CD4-positive, alpha-beta T cell treated with Interleukin-4 for 4 hours (primary cell): Measurements from ENCODE around the gene DHRS9.

Experiments used
- DNase-seq: peaks from one replicate; pipeline ENCODE4 v3.0.0-alpha.2; 2020

Gene DHRS9

DNA sequence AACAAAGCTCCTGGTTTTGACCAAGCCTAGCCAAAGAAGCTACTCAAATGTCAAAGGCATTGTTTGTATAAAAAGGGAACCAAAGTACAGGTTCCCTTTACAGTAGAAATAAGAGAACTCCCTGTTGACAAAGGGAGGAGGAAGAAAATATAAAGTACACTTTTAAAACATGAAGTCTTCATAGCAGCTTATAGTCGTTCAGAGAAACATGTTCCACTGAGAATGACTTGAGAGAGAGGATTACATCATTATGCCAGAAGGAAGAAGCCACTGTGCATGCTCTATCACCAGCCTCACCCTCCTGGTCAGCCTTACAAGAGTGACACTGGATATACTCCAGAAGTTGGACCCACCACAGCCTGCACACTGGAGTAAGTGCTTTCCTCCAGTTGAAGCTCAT lies 2.5 kb upstream of the DHRS9 start:
- no peak for DNase-seq

DNA sequence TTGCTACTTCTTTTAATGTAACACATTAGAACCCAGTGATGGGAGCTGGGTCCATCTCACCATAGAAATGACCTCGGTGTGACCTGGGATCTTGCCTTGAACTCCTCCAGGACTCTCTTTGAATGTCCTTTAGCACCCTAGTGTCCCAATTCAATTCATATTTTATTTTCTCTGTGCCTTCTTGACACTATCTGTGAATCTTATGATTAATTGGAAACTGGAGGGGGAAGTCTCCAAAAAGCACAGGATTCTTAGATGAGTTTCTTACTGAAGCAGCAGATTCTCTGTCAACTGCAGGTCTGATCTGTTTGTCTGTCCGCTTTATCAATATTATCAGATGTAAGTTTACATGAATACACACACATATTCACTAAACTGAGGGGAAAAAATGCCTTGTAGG lies 470 bp downstream of the DHRS9 start:
- no peak for DNase-seq

DNA sequence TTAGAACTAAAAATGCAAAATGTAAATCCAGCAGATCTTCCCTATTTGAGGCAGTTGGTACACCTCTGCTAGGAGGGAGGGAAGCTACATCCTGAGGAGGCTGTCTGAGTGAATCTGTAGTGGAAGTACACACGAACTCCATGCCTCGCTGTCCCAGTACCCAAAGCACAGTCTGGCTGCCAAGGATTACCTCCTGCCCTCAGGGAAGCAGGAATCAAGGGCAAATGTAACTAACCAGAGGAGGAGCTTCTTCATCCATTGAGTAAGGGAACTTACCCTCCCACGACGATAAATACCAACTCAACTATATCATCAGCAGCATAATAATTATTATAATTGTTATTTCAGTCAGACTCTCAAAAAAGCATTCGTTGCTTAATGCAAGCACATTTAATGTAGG lies 2.1 kb downstream of the DHRS9 start:
- DNase-seq, result no peak

DNA sequence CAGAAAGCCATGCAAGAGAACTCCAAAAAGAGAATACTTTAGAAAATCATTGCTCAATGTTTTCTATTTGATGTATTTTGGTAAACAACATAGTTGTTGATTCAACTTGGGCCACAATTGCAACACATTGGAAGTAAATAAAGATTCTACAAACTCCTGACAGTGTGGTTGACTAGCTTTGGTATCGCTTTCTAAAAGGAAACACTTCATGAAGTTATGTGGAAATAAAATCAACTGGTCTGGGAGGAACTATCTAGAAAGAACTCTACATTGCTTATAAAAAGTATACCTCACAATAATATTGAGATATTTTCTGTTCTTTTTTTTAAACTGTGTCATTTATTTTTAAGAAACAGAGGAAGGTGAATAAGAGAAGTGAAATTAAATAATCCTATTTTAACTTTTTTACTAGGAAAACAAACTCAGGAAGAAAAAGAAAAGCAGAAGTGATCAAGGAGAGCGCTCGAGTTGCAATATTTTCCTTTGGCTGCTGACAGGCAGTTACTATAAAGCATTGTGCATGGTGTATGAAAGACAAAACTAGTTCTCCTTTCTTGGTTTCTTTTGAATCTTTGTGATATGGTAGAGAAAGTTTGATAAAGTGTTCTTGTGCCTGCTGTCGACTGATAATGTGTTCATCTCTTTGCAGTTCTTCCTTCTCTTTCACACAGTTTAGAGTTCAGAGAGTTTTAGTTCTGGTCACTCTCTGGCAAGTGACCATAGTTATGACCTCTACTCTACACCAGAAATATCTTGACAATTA lies 3.0 kb downstream of the DHRS9 start:
- DNase-seq, result no peak

DNA sequence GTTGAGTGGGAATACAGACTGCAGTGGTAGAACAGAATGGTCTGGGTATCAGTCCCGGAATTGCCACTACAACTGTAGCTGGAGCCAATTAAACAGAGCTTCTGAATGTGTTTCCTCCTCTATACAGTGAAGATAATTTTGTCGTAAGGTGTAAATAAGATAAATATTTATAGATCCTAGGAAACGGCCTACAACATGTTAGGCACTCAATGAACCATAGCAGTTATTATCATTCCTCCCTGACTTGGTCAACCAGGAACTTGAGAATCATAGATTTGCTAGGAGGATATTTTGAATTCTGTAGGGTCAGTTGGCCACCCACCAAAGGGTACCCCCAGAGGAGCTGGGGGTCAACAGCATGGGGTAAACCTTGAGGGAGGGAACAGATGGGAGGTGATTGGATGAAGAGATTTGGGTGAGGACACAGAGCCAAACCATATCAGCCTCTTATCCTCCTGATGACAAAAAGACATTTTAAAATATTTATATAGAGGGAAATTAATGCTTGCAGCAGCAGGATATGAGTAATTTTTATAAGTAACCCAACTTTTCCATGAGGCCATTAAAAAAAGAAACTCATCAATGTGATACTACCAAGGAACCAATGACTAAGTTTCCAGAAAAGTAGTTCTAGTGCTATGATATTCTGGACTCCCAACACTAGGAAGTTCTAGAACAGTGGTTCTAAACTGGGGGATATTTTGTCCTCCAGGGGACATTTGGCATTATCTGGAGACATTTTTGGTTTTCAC lies 4.0 kb downstream of the DHRS9 start:
- DNase-seq, result no peak

DNA sequence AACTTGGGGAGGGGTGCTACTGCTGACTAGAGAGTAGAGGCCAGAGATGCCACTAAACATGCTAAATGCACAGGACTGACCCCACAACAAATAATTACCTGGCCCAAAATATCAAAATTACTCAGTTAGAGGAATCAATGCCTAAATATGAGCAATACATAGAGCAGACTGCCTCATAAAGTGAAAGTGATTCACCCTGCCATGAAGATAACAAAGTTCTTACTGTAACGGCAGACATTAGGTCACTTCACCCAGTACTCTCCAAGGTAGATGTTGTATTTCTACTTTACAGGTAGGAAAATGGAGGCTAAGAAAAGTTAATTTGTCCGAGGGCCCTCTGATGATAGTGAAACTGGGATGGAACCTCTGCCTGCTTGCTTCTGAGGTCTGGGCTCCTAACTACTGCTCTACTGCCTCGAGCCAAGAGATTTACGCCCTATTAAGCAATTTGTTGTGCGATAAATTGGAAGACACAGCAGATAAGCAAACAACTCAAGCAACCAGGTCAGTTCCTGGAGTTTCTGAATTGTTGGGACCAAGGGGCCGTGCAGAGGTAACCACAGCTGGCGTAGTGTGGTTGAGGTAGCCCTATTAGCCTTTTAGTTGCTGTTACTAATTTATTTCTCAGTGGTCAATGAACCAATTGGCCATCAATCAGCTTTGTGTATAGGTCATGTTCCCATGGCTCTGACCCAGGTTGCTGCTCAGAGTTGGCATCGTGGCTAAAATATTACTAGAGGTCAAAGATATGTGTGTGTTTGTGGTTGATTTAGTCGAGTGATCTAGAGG lies 4.8 kb downstream of the DHRS9 start:
- DNase-seq, result no peak

DNA sequence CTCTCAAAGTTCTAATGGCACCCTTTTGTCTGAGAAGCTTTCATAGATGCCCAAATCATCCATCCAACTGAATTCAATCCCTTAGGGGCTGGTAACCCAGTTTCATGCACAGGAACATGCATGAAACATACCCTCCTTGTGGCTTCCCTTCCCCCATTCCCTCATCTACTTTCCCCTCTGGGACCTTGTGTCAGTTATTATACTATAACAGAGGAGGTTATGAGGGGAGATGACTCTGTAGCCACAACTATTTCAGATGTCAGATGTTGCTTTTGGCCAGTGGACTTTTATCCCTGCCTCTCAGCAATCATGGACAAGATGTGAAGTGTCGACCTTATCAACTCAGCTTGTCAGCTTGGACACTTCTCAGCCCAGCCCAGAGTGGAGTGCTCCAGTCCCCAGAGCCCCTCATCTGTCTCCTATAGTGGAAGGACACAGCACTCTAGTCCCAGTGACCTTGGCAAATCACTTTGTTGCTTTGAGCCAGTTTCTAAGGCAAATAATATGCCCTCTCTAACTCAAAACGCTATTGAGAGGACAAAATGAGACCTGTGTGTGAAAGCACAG lies 8.4 kb downstream of the DHRS9 start:
- no peak for DNase-seq

DNA sequence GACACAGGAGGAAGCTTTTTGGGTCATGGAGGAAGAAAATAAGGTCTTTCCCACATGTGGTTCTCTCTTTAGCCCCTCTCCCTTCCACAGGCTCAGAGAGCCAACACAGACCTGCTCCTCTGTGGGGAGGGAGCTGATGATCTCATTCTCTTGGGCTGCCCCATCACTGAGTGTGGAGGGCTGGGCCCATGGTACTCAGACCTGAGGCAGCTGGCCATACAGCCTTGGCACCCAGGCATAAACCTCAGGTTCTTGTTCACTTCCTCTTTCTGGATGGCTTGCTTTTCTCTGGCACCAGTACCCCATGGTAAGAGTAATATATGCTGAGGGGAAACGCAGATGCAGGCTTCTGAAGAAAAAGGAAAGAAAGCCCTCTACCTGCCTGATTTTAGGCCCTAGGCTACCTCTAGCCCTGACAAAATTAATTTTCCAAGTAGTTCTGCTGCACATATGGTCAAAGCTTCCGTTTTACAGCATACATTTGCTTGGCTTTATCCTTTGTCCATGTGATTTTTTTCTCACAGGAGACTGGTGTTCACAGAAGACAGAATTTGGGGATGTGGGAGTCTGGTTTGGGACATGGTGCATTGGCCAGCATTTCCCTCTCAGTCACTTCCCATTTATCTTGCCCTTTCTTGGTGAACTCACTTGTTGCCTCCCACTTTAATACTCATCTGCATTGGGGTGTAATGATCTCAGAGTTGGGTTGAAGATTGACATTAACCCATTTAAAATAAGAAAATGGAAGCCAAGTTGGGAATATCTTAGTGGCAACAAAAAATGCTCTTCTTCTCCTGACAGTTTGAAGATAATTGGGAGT lies 11.1 kb downstream of the DHRS9 start:
- DNase-seq, result peak; percentile 8

DNA sequence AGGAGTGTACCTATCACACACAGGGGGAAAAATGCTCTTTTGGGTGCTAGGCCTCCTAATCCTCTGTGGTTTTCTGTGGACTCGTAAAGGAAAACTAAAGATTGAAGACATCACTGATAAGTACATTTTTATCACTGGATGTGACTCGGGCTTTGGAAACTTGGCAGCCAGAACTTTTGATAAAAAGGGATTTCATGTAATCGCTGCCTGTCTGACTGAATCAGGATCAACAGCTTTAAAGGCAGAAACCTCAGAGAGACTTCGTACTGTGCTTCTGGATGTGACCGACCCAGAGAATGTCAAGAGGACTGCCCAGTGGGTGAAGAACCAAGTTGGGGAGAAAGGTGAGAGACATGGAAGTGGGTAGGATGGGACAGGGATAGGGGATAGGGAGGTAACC lies 12.2 kb downstream of the DHRS9 start:
- no peak for DNase-seq

DNA sequence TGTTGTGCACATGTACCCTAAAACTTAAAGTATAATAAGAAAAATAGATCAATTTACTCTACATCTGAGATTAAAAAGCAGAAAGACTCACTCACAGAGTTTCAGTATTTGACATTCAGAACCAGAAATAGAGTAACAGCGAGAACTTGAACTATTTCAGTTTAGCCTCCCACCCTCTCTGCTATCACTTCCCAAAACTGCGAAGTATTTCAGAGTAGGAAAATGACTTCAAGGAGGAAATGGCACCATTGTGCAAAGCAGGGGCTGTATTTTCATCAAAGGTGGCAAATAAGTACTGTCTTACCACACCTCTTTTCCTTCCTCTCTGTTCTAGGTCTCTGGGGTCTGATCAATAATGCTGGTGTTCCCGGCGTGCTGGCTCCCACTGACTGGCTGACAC lies 13.6 kb downstream of the DHRS9 start:
- no peak for DNase-seq

DNA sequence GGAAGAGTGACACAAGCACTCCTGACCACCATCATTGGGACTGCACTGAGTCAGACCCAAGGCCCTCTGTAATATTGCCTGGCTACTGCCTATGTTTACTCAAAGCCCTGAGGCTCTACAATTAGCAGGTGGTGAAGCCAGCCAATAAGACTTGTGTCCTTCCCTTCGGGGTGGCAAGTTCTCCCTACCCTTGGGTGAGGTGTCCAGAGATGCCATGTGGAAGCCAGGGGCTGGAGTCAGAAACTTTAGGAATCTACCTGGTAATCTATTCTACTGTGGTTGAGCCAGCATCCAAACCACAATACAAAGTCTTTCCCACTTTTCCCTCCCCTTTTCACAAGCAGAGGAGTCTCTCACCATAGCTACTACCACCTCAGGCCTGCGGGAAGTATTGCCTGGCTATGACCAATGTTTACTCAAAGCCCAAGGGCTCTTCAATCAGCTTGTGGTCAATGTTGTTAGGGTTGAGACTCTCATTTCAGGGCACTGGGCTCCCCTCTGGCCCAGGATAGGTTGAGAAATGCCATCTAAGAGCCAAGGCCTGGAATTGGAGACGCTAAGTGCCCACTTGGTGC lies 17.6 kb downstream of the DHRS9 start:
- DNase-seq, result no peak

DNA sequence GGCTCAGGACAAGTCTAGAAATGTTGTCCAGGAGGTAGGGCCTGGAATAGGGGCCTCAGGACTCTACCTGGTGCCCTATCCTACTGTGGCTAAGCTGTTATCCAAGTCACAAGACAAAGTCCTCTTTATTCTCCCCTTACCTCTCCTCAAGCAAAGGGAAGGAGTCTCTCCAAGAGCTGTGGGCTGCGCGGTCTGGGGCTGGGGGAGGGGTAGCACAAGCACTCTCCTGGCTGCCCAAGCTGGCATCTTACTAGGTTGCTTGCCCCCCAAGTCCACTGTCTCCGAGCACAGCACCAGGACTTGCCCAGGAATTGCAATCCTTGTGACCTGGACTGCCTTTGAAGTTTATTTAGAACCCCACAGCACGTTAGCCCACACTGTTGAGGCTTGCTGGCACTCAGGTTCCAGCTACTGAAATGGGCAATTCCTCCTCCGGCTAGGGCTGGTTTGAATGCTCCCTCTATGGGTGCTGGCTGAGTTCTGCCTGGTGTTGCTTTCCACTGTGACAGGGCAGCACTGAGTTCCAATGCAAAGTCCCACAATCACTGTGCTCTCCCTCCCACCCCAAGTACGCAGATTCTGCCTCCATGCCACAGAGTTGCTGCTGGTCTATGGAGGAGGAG lies 18.5 kb downstream of the DHRS9 start:
- DNase-seq, result no peak

DNA sequence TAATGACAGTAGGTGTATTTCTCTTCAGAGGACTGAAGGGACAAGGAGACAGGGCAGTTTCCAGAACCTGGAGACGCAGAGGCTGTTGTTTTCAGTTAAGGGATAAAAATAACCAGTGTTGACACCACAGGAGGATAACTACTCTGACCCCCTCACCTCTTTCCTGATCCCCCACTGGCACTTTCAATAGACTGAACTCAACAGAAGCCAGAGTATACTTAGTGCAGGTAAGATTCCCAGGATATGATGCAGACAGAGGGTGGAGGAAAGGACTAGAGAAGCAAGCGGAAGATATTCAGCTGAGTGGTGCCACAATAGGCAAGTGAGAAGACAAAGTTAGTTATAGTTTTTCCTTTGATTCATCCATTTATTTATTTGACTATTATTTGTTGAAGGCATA lies 19.8 kb downstream of the DHRS9 start:
- no peak for DNase-seq

DNA sequence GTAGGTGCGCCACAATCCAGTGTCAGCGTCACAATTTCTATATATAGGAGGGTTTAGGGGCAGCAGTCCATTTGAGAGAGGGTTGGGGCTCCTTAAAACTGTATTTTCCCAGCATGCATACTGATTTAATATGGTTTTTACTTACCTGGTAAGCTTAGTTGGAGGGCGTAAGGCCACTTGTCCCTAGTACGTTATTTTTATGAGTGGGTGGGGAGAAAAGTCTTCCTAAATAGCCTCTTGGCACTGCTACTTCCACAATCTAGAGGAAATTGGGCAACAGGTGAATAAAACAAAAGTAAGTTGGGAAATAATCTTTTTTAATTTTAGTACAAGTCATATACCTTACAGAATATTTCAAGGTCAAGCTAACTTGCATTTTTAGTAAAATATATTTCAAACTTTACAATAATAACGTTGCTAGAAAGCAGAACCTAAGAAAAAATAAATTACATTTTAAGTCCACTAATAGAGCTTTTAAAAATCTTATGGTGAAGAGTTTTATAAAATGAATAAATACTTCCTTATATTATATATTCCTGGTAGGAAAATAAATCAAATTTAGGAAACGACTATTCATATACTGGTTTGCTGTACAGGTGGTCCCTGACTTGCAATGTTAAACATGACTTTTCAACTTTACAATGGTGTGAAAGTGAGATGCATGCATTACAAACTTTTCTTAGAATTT lies 20.9 kb downstream of the DHRS9 start:
- DNase-seq, result no peak

DNA sequence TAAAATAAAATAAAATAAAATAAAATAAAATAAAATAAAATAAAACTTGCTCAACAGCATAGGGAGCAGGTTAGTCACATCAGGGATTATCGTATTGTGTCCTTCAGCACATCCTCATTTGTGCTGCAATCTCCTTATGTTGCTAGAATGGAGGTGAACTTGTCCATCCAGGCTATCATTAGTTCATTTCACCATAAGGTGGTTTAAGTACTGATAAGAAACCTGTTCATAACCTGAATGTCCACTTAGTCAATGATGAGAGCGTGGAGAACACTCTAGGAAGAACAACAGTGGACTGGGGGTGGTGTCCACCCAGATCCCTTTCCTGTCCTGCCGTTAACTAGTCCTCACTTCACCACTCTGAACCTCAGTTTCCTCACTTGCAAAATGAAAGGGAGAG lies 21.9 kb downstream of the DHRS9 start:
- DNase-seq, result no peak

DNA sequence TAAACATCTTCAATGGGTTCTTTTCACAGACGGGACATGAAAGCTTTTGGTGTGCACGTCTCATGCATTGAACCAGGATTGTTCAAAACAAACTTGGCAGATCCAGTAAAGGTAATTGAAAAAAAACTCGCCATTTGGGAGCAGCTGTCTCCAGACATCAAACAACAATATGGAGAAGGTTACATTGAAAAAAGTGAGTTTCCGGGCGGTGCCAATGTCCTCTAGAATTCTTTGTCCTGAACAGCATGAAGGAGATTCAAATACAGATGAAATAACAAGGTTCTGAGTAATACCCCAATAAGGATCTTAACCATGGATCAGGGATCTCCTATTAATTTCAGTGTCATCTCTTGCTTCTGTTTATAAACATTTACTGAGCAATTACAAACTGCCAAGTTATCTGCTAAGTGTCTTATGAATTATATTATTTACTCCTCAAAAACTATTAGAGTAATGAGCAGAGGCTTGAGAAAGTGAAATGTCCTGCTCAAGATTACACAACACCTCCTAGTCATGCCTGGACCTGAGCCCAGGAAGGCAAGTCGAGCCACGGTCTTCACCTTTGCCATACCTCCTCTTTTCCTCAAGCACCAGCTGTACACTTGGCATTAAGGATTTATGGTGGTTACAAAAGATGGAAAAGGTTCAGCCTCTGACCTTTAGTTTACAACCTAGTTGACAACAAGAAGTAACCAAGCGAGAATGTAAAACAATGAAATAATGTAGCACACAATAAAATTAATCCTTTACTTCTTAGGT lies 22.6 kb downstream of the DHRS9 start:
- DNase-seq, result no peak

DNA sequence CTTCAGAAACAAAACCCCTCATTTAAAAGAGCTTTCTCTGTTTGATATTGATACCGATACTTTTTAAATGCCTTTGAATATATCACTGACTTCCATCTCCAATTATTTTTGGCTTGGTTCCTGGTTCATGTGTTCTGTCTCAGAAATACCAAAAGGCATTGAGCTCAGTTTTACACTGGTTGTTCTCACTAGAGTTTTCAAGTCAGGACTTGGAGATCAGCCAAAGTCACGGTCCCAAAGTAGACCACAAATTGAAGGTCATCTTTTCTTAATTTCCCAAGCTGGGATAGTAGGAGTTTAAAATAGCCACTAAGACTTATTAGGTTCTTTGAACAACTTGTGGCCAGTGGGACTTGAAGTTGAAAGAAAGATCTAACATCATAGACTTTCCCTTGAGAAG lies 24.2 kb downstream of the DHRS9 start:
- no peak for DNase-seq

DNA sequence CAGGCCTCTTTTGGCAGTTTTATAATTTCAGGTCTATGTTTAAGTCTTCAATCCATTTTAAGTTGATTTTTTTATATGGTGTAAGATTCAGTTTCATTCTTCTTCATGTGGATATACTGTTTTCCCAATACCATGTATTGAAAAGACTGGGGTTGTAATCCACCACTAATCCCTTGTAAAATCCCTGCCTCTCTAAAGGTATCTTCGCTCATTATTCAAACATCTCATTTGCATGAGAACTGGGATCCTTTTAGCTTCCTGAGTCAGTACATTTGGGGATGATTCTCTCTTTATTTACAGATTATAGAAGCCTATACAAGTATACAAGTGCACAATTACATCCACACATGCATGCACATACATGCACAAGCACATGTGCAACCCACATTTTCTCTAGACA lies 25.3 kb downstream of the DHRS9 start:
- DNase-seq, result no peak

DNA sequence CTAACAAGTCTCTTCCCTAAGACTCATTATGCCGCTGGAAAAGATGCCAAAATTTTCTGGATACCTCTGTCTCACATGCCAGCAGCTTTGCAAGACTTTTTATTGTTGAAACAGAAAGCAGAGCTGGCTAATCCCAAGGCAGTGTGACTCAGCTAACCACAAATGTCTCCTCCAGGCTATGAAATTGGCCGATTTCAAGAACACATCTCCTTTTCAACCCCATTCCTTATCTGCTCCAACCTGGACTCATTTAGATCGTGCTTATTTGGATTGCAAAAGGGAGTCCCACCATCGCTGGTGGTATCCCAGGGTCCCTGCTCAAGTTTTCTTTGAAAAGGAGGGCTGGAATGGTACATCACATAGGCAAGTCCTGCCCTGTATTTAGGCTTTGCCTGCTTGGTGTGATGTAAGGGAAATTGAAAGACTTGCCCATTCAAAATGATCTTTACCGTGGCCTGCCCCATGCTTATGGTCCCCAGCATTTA lies 26.3 kb downstream of the DHRS9 start:
- no peak for DNase-seq

DNA sequence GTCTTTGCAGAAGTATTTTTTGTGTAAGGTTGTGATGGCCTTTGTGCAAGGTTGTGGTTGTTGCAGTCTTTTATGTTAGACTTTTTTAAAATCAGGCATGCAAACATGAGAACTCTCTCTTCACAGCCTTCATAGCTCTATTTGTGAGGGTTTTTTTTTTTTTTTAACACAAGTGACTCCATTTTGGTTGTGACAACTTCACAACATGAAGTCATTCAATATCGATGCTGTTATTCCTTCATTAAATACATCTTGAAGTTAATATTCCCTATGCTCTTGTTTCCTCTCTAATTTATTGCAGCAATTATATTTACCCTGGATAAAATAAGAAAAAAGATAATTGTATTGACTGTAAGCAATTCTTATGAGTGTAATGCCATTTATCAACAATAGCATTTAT lies 35.5 kb downstream of the DHRS9 start:
- DNase-seq, result no peak
